H9 (cell line): ENCODE results near the gene C9orf43. TPM values are rescaled to one million over a fixed set of nuclear protein-coding genes. Genes with fewer than 3 reads are reported as not detected.

Source experiments
- DNase-seq: peaks from one replicate; pipeline ENCODE4 v3.0.0-alpha.2; 2017
- H2AFZ ChIP-seq: one replicate; pipeline ENCODE4 v1.6.1; 2013; ENCODE audit warnings: mild to moderate bottlenecking, low read length, control low read depth, moderate library complexity
- H2AK5ac ChIP-seq: 2 replicates; pipeline ENCODE4 v1.6.1; 2013; ENCODE audit warnings: low read length, control low read depth, mixed read lengths; ENCODE audit not compliant: insufficient read length
- H2BK120ac ChIP-seq: one replicate; pipeline ENCODE4 v1.6.1; 2013; ENCODE audit warnings: low read depth, mild to moderate bottlenecking, low read length, control low read depth, inconsistent platforms; ENCODE audit not compliant: poor library complexity, severe bottlenecking
- H2BK12ac ChIP-seq: 2 replicates; pipeline ENCODE4 v1.6.1; 2013; ENCODE audit warnings: low read length, control low read depth, mixed read lengths, low read depth; ENCODE audit not compliant: insufficient read length
- H2BK15ac ChIP-seq: 2 replicates; pipeline ENCODE4 v1.6.1; 2013; ENCODE audit warnings: low read depth, low read length, control low read depth
- H2BK20ac ChIP-seq: one replicate; pipeline ENCODE4 v1.6.1; 2013; ENCODE audit warnings: low read depth, mild to moderate bottlenecking, low read length, control low read depth, inconsistent platforms; ENCODE audit not compliant: poor library complexity, severe bottlenecking
- H2BK5ac ChIP-seq: 2 replicates; pipeline ENCODE4 v1.6.1; 2013; ENCODE audit warnings: low read length, control low read depth, mixed read lengths; ENCODE audit not compliant: insufficient read length
- H3K14ac ChIP-seq: 2 replicates; pipeline ENCODE4 v1.6.1; 2013; ENCODE audit warnings: low read length, control low read depth; ENCODE audit not compliant: insufficient read depth
- H3K18ac ChIP-seq: 2 replicates; pipeline ENCODE4 v1.6.1; 2013; ENCODE audit warnings: low read depth, mild to moderate bottlenecking, mixed read lengths, low read length, control low read depth; ENCODE audit not compliant: insufficient read length
- H3K23ac ChIP-seq: 2 replicates; pipeline ENCODE4 v1.6.1; 2013; ENCODE audit warnings: low read length, control low read depth, mixed read lengths, low read depth; ENCODE audit not compliant: insufficient read length
- H3K23me2 ChIP-seq: 2 replicates; pipeline ENCODE4 v1.6.1; 2013; ENCODE audit warnings: low read depth, mild to moderate bottlenecking, mixed read lengths, low read length, control low read depth; ENCODE audit not compliant: insufficient read length, poor library complexity, severe bottlenecking
- H3K27ac ChIP-seq: 2 replicates; pipeline ENCODE4 v1.5.1; 2013; ENCODE audit warnings: low read length, control low read depth, mixed read lengths, low read depth; ENCODE audit not compliant: insufficient read length
- H3K27me3 ChIP-seq: 2 replicates; pipeline ENCODE4 v1.6.1; 2013; ENCODE audit warnings: low read length, control low read depth, inconsistent platforms; ENCODE audit not compliant: insufficient read depth
- H3K4ac ChIP-seq: 2 replicates; pipeline ENCODE4 v1.6.1; 2013; ENCODE audit warnings: low read depth, mild to moderate bottlenecking, control low read depth, inconsistent platforms, low read length, moderate library complexity
- H3K4me1 ChIP-seq: 2 replicates; pipeline ENCODE4 v1.6.1; 2013; ENCODE audit warnings: low read length, control low read depth, inconsistent platforms; ENCODE audit not compliant: insufficient read depth
- H3K4me2 ChIP-seq: 2 replicates; pipeline ENCODE4 v1.6.1; 2013; ENCODE audit warnings: low read length, control low read depth, mixed read lengths; ENCODE audit not compliant: insufficient read length, insufficient read depth
- H3K56ac ChIP-seq: 2 replicates; pipeline ENCODE4 v1.6.1; 2013; ENCODE audit warnings: low read depth, mild to moderate bottlenecking, mixed read lengths, low read length, control low read depth; ENCODE audit not compliant: insufficient read length
- H3K79me1 ChIP-seq: 2 replicates; pipeline ENCODE4 v1.6.1; 2013; ENCODE audit warnings: low read depth, mild to moderate bottlenecking, moderate library complexity, low read length, control low read depth, inconsistent platforms; ENCODE audit not compliant: insufficient read depth, poor library complexity, severe bottlenecking
- H3K79me2 ChIP-seq: 2 replicates; pipeline ENCODE4 v1.6.1; 2013; ENCODE audit warnings: low read length, control low read depth, inconsistent platforms; ENCODE audit not compliant: insufficient read depth
- H3K9ac ChIP-seq: 2 replicates; pipeline ENCODE4 v1.6.1; 2013; ENCODE audit warnings: low read length, control low read depth, mixed read lengths; ENCODE audit not compliant: insufficient read length; ENCODE audit errors: extremely low read depth
- H3K9me3 ChIP-seq: one replicate; pipeline ENCODE4 v1.6.1; 2013; ENCODE audit warnings: low read depth, low read length, inconsistent platforms; ENCODE audit not compliant: control insufficient read depth
- H3T11ph ChIP-seq: one replicate; pipeline ENCODE4 v1.6.1; 2013; ENCODE audit warnings: mild to moderate bottlenecking, low read length, control low read depth, inconsistent platforms
- H4K20me1 ChIP-seq: one replicate; pipeline ENCODE4 v1.6.1; 2013; ENCODE audit not compliant: control insufficient read depth, insufficient read length, insufficient read depth
- H4K5ac ChIP-seq: 2 replicates; pipeline ENCODE4 v1.6.1; 2013; ENCODE audit warnings: low read depth, mild to moderate bottlenecking, mixed read lengths, low read length, control low read depth; ENCODE audit not compliant: insufficient read length
- H4K8ac ChIP-seq: replicated peaks from 2 replicates; pipeline ENCODE4 v1.6.1; 2013; ENCODE audit warnings: low read length, control low read depth, mixed read lengths, low read depth; ENCODE audit not compliant: insufficient read length
- H4K91ac ChIP-seq: 2 replicates; pipeline ENCODE4 v1.6.1; 2013; ENCODE audit warnings: low read depth, mild to moderate bottlenecking, moderate library complexity, mixed read lengths, low read length, control low read depth; ENCODE audit not compliant: insufficient read length
- H3K27ac Mint-ChIP-seq, 3 experiments: 2 replicates in 2 of 3; 3 replicates in 1 of 3; pipeline ENCODE4 v1.8.0; 2020 to 2021; ENCODE audit warnings: mixed read lengths in 3 of 3, mild to moderate bottlenecking in 1 of 3, moderate library complexity in 1 of 3
- H3K27me3 Mint-ChIP-seq: 2 replicates; pipeline ENCODE4 v1.8.0; 2021; ENCODE audit warnings: low read depth, mild to moderate bottlenecking, moderate library complexity, mixed read lengths
- H3K36me3 Mint-ChIP-seq, 3 experiments: 2 replicates in 2 of 3; 3 replicates in 1 of 3; pipeline ENCODE4 v1.8.0; 2020 to 2021; ENCODE audit warnings: low read depth in 3 of 3, mixed read lengths in 3 of 3; ENCODE audit not compliant: insufficient read depth in 1 of 3
- H3K4me1 Mint-ChIP-seq, 2 experiments: 2 replicates each; pipeline ENCODE4 v1.8.0; 2020; ENCODE audit warnings: mixed read lengths in 2 of 2
- H3K4me3 Mint-ChIP-seq, 2 experiments: 2 replicates in 1 of 2; 3 replicates in 1 of 2; pipeline ENCODE4 v1.8.0; 2020 to 2021; ENCODE audit warnings: mild to moderate bottlenecking in 2 of 2, mixed read lengths in 2 of 2, moderate library complexity in 1 of 2
- H3K9me3 Mint-ChIP-seq, 2 experiments: 2 replicates in 1 of 2; 3 replicates in 1 of 2; pipeline ENCODE4 v1.8.0; 2020; ENCODE audit warnings: mild to moderate bottlenecking in 2 of 2, mixed read lengths in 2 of 2, moderate library complexity in 1 of 2
- WGBS: extraction: QIAGEN DNeasy Blood & Tissue Kit; methylation state at CpG from one replicate; pipeline ENCODE4 v1.1.7; 2013; ENCODE audit warnings: missing lambda C conversion rate, low lambda C conversion rate, mixed read lengths; ENCODE audit not compliant: insufficient read length; ENCODE audit errors: extremely low coverage; 5-methylcytosine and 5-hydroxymethylcytosine counted together
- total RNA-seq: library from RNA; stranded (reverse); gene quantifications from 2 replicates; pipeline ENCODE4 v1.2.1, GENCODE V29; 2021
- TF ChIP-seq, protein P1 (sequence below): fragments of 200-600 bp; sonication (generic); conservative IDR thresholded peaks from 3 replicates; pipeline ENCODE4 v1.8.0; 2021; ENCODE audit warnings: antibody characterized with exemption, mild to moderate bottlenecking

C9orf43 gene
- total RNA-seq, 1 experiment from 2014 or later: 0.57 TPM

DNA sequence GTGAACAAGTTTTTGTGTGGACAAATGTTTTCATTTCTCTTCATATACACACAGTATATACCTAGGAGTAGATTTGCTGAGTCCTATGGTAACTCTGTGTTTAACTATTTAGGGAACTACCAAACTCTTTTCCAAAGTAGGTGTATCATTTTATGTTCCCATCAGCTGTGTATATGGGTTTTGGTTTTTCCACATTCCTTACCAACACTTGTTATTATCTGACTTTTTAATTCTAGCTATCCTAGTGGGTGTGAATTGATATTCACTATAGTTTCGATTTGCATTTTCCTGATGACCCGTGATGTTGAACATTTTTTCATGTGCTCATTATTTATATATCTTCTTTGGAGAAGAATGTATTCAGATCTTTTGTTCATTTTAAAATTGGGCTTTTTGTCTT lies 56.6 kb downstream of the C9orf43 start:
- Histone ChIP-seq H4K8ac (no peak overlapping the region), H3K27ac (no peak overlapping the region), H3K4me2 (no peak overlapping the region), H4K5ac (no peak overlapping the region), H2BK12ac (no peak overlapping the region), H3K79me1 (no peaks in the 10 kb centered on the region), H3K79me2 (no peaks in the 10 kb centered on the region), H3K4me1 (peaks cover 6% of the 10 kb centered on the region; the same call in 1 of the 2 replicates), H3K23me2 (peaks cover 9% of the 10 kb centered on the region), H2BK120ac (no peak overlapping the region), H2AK5ac (no peak overlapping the region), H3K14ac (no peak overlapping the region), H4K91ac (no peak overlapping the region), H3K23ac (no peak overlapping the region), H3K56ac (no peak overlapping the region), H2BK20ac (no peak overlapping the region), H3K9me3 (no peaks in the 10 kb centered on the region), H3K27me3 (peaks cover 13% of the 10 kb centered on the region; the same call in 1 of the 2 replicates), H2BK15ac (no peak overlapping the region), H4K20me1 (no peaks in the 10 kb centered on the region), H2BK5ac (no peak overlapping the region), H3T11ph (no peak overlapping the region), H2AFZ (no peak overlapping the region), H3K18ac (no peak overlapping the region), H3K4ac (no peak overlapping the region), H3K9ac (no peak overlapping the region)
- no CpG with 5 or more reads among the region's 2 CpGs for WGBS
- Mint-ChIP-seq H3K36me3 (peaks cover 0 to 5% (median 2%) of the 10 kb centered on the region in 3 experiments; a peak in 5 of 7 replicates), H3K27me3 (peaks cover 27% of the 10 kb centered on the region), H3K9me3 (peaks cover 2 to 5% of the 10 kb centered on the region in 2 experiments; a peak in 2 of 5 replicates), H3K4me1 (peaks cover 35 to 43% of the 10 kb centered on the region in 2 experiments), H3K4me3 (no peak overlapping the region), H3K27ac (no peak overlapping the region)
- TF ChIP-seq, protein P1, sequence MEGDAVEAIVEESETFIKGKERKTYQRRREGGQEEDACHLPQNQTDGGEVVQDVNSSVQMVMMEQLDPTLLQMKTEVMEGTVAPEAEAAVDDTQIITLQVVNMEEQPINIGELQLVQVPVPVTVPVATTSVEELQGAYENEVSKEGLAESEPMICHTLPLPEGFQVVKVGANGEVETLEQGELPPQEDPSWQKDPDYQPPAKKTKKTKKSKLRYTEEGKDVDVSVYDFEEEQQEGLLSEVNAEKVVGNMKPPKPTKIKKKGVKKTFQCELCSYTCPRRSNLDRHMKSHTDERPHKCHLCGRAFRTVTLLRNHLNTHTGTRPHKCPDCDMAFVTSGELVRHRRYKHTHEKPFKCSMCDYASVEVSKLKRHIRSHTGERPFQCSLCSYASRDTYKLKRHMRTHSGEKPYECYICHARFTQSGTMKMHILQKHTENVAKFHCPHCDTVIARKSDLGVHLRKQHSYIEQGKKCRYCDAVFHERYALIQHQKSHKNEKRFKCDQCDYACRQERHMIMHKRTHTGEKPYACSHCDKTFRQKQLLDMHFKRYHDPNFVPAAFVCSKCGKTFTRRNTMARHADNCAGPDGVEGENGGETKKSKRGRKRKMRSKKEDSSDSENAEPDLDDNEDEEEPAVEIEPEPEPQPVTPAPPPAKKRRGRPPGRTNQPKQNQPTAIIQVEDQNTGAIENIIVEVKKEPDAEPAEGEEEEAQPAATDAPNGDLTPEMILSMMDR: no peak
- no peak for DNase-seq
